T-helper 1 cell treated with Interleukin-12 subunit alpha and Interleukin-12 subunit beta and Interleukin-4 antibody, amounts not matched to agents 30 μg/mL and 1 μg/mL, for 36 hours (primary cell): ENCODE results near the gene SPTBN4.

Experiments used
- H3K27ac Mint-ChIP-seq: one replicate; pipeline ENCODE4 v1.8.0; 2021; ENCODE audit warnings: mild to moderate bottlenecking, mixed read lengths
- H3K27me3 Mint-ChIP-seq: one replicate; pipeline ENCODE4 v1.8.0; 2021; ENCODE audit warnings: low read depth, mixed read lengths
- H3K36me3 Mint-ChIP-seq: one replicate; pipeline ENCODE4 v1.8.0; 2021; ENCODE audit warnings: low read depth, mixed read lengths
- H3K4me1 Mint-ChIP-seq: one replicate; pipeline ENCODE4 v1.8.0; 2021; ENCODE audit warnings: low read depth, mixed read lengths
- H3K4me3 Mint-ChIP-seq: one replicate; pipeline ENCODE4 v1.8.0; 2021; ENCODE audit warnings: mild to moderate bottlenecking, moderate library complexity, mixed read lengths
- H3K9me3 Mint-ChIP-seq: one replicate; pipeline ENCODE4 v1.8.0; 2021; ENCODE audit warnings: mixed read lengths

Gene SPTBN4

GRCh38 chr19:40578442-40578908 lies 111.7 kb downstream of the SPTBN4 start:
- peaks cover 13% of the 10 kb centered on the region for H3K4me1 Mint-ChIP-seq
- no peaks in the 10 kb centered on the region for H3K9me3 Mint-ChIP-seq
- peaks cover 28% of the 10 kb centered on the region for H3K36me3 Mint-ChIP-seq
- H3K27me3 Mint-ChIP-seq: no peaks in the 10 kb centered on the region
- H3K27ac Mint-ChIP-seq: peak overlapping the region; percentile 0
- H3K4me3 Mint-ChIP-seq: peak overlapping the region; percentile 92

- H3K27ac Mint-ChIP-seq: no peak overlapping the region
- no peaks in the 10 kb centered on the region for H3K9me3 Mint-ChIP-seq
- H3K4me3 Mint-ChIP-seq: no peak overlapping the region
- no peaks in the 10 kb centered on the region for H3K27me3 Mint-ChIP-seq
- peaks cover 34% of the 10 kb centered on the region for H3K36me3 Mint-ChIP-seq
- H3K4me1 Mint-ChIP-seq: peaks cover 13% of the 10 kb centered on the region
These were observed 113.8 kb downstream of the SPTBN4 start for GRCh38 chr19:40580619-40581018.

DNA sequence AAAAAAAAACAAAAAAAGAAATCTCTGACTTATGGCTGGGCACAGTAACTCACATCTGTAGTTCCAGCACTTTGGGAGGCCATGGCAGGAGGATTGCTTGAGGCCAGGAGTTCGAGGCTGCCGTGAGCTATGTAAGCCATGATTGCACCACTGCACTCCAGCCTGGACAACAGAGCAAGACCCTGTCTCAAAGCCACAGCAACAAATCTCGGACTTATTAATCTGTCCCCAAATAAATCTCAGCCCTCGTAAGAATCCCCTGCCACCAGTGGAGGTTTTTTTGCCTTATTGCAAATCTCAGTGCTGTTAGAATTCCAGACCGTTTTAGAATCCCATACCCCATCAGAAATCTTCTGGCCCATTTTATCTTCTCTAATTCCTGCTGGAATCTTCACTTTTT lies 114.7 kb downstream of the SPTBN4 start:
- Mint-ChIP-seq H3K9me3 (no peaks in the 10 kb centered on the region), H3K27ac (no peak overlapping the region), H3K27me3 (no peaks in the 10 kb centered on the region), H3K4me3 (no peak overlapping the region), H3K4me1 (peaks cover 18% of the 10 kb centered on the region), H3K36me3 (peaks cover 41% of the 10 kb centered on the region)

DNA sequence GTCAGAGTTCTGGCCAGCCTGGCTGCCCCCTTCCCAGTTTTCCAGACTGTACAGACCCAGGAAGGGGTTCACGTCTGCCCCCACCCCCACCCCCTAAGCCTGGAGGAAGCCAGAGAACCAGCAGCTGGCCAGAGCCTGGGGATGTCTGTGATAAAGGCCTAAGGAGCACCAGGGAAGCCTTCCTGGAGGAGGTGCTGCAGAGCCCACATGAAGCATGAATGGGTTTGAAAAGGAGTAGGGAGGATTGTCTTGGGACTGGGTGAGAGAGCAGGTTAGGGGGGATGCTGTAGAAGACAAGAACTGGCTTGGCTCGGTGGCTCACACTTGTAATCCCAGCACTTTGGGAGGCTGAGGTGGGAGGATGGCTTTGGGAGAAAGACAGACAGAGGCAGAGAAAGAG lies 115.7 kb downstream of the SPTBN4 start:
- H3K4me3 Mint-ChIP-seq: no peak overlapping the region
- peaks cover 46% of the 10 kb centered on the region for H3K36me3 Mint-ChIP-seq
- H3K27ac Mint-ChIP-seq: no peak overlapping the region
- H3K4me1 Mint-ChIP-seq: peaks cover 18% of the 10 kb centered on the region
- no peaks in the 10 kb centered on the region for H3K9me3 Mint-ChIP-seq
- no peaks in the 10 kb centered on the region for H3K27me3 Mint-ChIP-seq

- Mint-ChIP-seq H3K27me3 (no peaks in the 10 kb centered on the region), H3K4me3 (no peak overlapping the region), H3K4me1 (peaks cover 15% of the 10 kb centered on the region), H3K36me3 (peaks cover 46% of the 10 kb centered on the region), H3K27ac (no peak overlapping the region), H3K9me3 (no peaks in the 10 kb centered on the region)
These were observed 116.5 kb downstream of the SPTBN4 start for GRCh38 chr19:40583283-40583682.

DNA sequence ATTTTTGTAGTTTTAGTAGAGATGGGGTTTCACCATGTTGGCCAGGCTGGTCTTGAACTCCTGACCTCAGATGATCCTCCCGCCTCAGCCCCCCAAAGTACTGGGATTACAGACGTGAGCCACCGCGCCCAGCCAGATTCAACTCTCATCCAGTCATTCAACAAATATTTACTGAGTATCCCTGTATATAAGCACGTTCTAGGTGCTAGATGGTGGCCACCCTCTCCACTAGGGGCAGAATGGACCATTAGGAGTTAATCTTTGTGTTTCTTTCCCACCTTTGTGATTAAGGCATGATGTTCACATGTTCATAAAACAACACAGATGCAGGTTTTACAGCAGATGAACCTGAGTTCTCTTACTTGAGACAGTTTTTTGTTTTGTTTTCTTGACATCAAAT lies 117.2 kb downstream of the SPTBN4 start:
- Mint-ChIP-seq H3K9me3 (no peaks in the 10 kb centered on the region), H3K4me3 (no peak overlapping the region), H3K36me3 (peaks cover 43% of the 10 kb centered on the region), H3K27me3 (no peaks in the 10 kb centered on the region), H3K27ac (peak overlapping the region; percentile 11), H3K4me1 (peaks cover 10% of the 10 kb centered on the region)

- Mint-ChIP-seq H3K9me3 (no peaks in the 10 kb centered on the region), H3K36me3 (peaks cover 46% of the 10 kb centered on the region), H3K27me3 (no peaks in the 10 kb centered on the region), H3K27ac (peak overlapping the region; percentile 85), H3K4me1 (peaks cover 10% of the 10 kb centered on the region), H3K4me3 (peak overlapping the region; percentile 66)
These were observed 118.6 kb downstream of the SPTBN4 start for GRCh38 chr19:40585241-40585981.

GRCh38 chr19:40585982-40586422 lies 119.2 kb downstream of the SPTBN4 start:
- Mint-ChIP-seq H3K27me3 (no peaks in the 10 kb centered on the region), H3K4me3 (peak overlapping the region; percentile 66), H3K27ac (peak overlapping the region; percentile 85), H3K36me3 (peaks cover 42% of the 10 kb centered on the region), H3K9me3 (no peaks in the 10 kb centered on the region), H3K4me1 (peaks cover 10% of the 10 kb centered on the region)

DNA sequence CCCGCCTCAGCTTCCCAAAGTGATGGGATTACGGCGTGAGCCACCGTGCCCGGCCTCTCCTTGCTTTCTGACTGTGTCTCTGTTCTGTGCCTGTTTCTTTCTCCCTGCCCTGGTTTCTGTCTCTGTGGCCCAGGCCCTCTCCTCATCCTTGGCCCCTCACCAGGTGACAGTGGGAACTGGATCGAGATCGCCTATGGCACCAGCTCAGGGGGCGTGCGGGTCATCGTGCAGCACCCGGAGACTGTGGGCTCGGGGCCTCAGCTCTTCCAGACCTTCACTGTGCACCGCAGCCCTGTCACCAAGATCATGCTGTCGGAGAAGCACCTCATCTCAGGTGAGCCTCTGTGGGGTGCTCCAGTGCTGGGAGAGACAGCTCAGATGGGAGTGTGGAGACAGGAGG lies 119.8 kb downstream of the SPTBN4 start:
- Mint-ChIP-seq H3K36me3 (peaks cover 37% of the 10 kb centered on the region), H3K9me3 (no peaks in the 10 kb centered on the region), H3K27me3 (no peaks in the 10 kb centered on the region), H3K27ac (peak overlapping the region; percentile 85), H3K4me3 (peak overlapping the region; percentile 43), H3K4me1 (peaks cover 10% of the 10 kb centered on the region)

GRCh38 chr19:40588110-40588854 lies 121.5 kb downstream of the SPTBN4 start:
- Mint-ChIP-seq H3K27me3 (no peaks in the 10 kb centered on the region), H3K4me1 (peaks cover 8% of the 10 kb centered on the region), H3K4me3 (no peak overlapping the region), H3K27ac (peak overlapping the region; percentile 10), H3K36me3 (peaks cover 33% of the 10 kb centered on the region), H3K9me3 (no peaks in the 10 kb centered on the region)

- Mint-ChIP-seq H3K4me3 (no peak overlapping the region), H3K27ac (no peak overlapping the region), H3K4me1 (peaks cover 8% of the 10 kb centered on the region), H3K36me3 (peaks cover 31% of the 10 kb centered on the region), H3K9me3 (no peaks in the 10 kb centered on the region), H3K27me3 (no peaks in the 10 kb centered on the region)
These were observed 122.2 kb downstream of the SPTBN4 start for GRCh38 chr19:40588926-40589569.

GRCh38 chr19:40589591-40590429 lies 123.0 kb downstream of the SPTBN4 start:
- H3K4me1 Mint-ChIP-seq: peaks cover 16% of the 10 kb centered on the region
- H3K27me3 Mint-ChIP-seq: peaks cover 2% of the 10 kb centered on the region
- peaks cover 27% of the 10 kb centered on the region for H3K36me3 Mint-ChIP-seq
- no peak overlapping the region for H3K4me3 Mint-ChIP-seq
- H3K9me3 Mint-ChIP-seq: no peaks in the 10 kb centered on the region
- H3K27ac Mint-ChIP-seq: peak overlapping the region; percentile 31

GRCh38 chr19:40590464-40591265 lies 123.9 kb downstream of the SPTBN4 start:
- Mint-ChIP-seq H3K4me3 (no peak overlapping the region), H3K27me3 (peaks cover 11% of the 10 kb centered on the region), H3K27ac (no peak overlapping the region), H3K36me3 (peaks cover 26% of the 10 kb centered on the region), H3K9me3 (no peaks in the 10 kb centered on the region), H3K4me1 (peaks cover 18% of the 10 kb centered on the region)
